HG03354 (cell line): ENCODE results near the gene DHX16.
"Not testable (repeated sequence)": the region's sequence is repeated elsewhere in the genome, so short reads cannot be mapped to it uniquely, and the experiment has no call there.

Source experiments
- ATAC-seq: cut with Tn5 transposase; IDR thresholded peaks from one replicate; pipeline ENCODE4 v1.9.1; 2021; ENCODE audit warnings: mild to moderate bottlenecking; ENCODE audit not compliant: unreplicated experiment, poor library complexity, severe bottlenecking

The DHX16 gene

GRCh38 chr6:30672445-30673253 is at the start of gene DHX16:
TSS of gene DHX16 (minus strand) at chr6:30673006. CDS start at chr6:30672841, 165 bp downstream.
- ATAC-seq = peak; percentile 75

DNA sequence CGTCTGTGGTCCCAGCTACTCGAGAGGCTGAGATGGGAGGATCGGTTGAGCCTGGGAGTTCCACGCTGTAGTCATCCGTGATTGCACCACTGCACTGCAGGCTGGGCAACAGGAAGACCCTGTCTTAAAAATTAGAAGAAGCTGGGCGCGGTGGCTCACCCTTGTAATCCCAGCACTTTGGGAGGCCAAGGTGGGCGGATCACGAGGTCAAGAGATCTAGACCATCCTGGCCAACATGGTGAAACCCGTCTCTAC is 49.1 kb upstream of the DHX16 start:
- ATAC-seq = not testable (repeated sequence)

GRCh38 chr6:30721198-30722024 is 48.6 kb upstream of the DHX16 start:
- peak; percentile 20 for ATAC-seq

DNA sequence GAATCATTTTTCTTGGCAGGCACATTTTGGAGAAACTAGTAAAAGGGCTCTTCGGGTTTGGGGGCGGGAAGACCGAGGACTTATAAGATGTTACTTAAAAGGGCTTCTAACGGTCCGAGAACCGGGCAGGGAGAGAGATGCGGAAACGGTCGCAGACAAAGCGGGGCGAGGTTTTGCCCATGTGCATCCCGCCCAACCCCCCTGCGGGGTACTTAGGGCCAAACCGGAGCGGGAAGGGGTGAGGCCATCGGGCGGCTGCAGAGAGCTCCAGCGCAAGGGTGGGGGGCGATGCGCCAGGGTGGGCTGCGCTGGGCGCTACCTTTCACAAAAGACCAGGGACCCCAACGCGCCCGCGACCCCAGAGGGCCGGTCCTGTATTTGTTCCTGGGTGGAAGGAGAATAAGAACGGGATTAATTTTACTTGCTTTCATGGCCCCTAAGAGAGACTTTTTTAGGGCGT is 48.0 kb upstream of the DHX16 start:
- ATAC-seq = no peak

GRCh38 chr6:30719791-30720737 is 47.3 kb upstream of the DHX16 start, which contains the start of gene TUBB:
TSS of gene TUBB (plus strand) at chr6:30720352. CDS start at chr6:30720507, 155 bp downstream.
- ATAC-seq = peak; percentile 40

- ATAC-seq = no peak
These were observed 46.5 kb upstream of the DHX16 start for GRCh38 chr6:30719356-30719755.

- not testable (repeated sequence) for ATAC-seq
These were observed 45.3 kb upstream of the DHX16 start for GRCh38 chr6:30717845-30718720.

- peak; percentile 73 for ATAC-seq
These were observed 44.5 kb upstream of the DHX16 start, which contains the start of gene MDC1 for GRCh38 chr6:30717129-30717844. TSS of gene MDC1 (minus strand) at chr6:30717281. CDS start at chr6:30715175, 2,106 bp downstream.

GRCh38 chr6:30716879-30717128 is 44.0 kb upstream of the DHX16 start:
- no peak for ATAC-seq

DNA sequence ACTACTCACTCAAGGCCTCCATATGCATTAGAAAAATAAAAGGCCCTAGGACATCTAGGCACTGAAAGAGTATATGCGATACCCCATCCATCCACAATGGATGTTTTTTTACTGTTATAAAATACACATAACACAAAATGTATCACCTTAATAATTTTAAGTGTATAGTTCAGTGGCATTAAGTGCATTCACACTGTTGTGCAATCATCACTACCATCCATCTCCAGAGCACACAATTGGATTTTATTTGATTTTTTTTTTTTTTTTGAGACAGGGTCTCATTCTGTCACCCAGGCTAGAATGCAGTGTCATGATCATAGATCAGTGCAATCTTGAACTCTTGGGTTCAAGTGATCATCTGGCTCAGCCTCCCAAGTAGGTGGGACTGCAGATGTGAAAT is 41.5 kb upstream of the DHX16 start:
- no peak for ATAC-seq

- no peak for ATAC-seq
These were observed 39.7 kb upstream of the DHX16 start for GRCh38 chr6:30712441-30712945.

GRCh38 chr6:30711758-30712380 is 39.1 kb upstream of the DHX16 start:
- no peak for ATAC-seq

- no peak for ATAC-seq
These were observed 36.5 kb upstream of the DHX16 start for GRCh38 chr6:30709101-30709868.

DNA sequence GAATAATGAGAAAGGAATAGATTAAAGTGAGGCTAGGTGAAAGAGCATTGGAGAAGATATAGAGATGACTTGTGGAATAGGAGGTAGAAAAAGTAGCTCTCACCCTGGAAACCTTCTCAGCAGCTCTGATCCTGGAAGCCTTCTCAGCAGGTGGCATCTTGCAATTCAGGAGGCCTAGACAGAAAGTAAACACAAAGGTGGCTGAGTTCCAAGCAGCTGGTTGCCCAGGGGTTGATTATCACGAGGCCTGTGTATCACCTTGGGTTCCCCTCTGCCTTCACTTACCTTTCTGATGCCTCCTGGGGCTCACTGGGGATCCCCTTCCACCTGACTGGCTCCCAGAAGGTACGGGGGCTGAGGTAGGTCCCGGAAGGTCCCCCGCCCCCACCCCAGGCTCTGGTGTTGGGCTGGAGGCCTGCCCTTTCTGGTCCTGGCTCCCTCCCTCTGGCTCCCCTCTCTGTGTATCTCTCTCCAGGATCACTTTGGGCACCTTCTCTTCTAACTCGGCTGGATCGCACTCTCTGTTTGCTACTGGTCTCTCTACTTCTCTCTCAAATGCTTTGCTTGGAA is 34.6 kb upstream of the DHX16 start:
- ATAC-seq = no peak

DNA sequence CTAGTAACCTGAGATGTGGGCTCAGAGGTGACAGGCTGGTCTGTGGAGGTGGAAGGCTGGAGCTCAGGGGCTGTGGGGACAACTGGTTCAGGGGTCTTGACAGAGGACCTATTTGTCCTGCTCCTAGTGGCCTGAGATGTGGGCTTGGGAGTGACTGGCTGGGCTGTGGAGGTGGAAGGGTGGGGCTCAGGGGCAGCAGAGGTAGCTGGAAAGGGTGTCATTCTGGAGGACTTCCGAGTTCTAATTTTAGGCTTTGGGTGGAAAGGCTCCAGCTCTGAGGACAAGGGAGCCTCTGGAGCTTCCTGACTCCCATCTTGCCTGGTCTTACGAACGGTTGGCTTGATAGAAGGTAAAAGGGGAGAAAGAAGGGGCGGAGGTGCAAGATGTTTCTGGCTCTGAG is 32.8 kb upstream of the DHX16 start:
- ATAC-seq = no peak

DNA sequence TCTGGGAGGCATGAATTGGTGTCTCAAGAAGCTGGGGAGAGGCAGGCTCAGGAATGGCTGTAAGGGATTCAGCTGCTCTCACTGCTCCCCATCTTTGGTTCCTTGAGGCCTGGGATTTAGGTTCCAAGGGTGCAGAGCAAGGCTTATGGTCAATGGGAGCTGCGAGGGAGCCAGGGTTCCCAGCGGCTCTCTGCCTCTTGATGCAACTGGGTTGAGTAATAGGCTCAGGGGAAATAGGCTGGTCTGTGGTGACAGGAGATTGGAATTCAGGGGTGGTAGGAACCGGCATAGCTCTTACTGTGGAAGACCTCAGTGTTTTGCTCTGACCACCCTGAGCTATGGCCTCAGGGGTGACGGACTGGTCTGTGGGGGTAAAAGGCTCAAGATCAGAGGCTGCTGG is 31.0 kb upstream of the DHX16 start:
- no peak for ATAC-seq

GRCh38 chr6:30703011-30703410 is 30.2 kb upstream of the DHX16 start:
- no peak for ATAC-seq
